Esophagus mucosa (tissue), 1 donor: Measurements from ENCODE around the gene INPP5J. TPM values are rescaled to one million over a fixed set of nuclear protein-coding genes. Genes with fewer than 3 reads are reported as not detected.
"Not testable (repeated sequence)": the region's sequence is repeated elsewhere in the genome, so short reads cannot be mapped to it uniquely, and the experiment has no call there.

ENCODE experiments used
- ATAC-seq: fragments of 200-7000 bp; cut with Tn5 transposase; one replicate; pipeline ENCODE4 v1.9.1; 2020
- total RNA-seq: library from RNA; stranded (reverse); gene quantifications from one replicate; pipeline ENCODE4 v1.2.4, GENCODE V29; 2023
- donor health status: DM: yes; HTN: yes; CAD: no.

The INPP5J gene
- total RNA-seq, 1 donor from 2014 or later: 1.5 TPM

DNA sequence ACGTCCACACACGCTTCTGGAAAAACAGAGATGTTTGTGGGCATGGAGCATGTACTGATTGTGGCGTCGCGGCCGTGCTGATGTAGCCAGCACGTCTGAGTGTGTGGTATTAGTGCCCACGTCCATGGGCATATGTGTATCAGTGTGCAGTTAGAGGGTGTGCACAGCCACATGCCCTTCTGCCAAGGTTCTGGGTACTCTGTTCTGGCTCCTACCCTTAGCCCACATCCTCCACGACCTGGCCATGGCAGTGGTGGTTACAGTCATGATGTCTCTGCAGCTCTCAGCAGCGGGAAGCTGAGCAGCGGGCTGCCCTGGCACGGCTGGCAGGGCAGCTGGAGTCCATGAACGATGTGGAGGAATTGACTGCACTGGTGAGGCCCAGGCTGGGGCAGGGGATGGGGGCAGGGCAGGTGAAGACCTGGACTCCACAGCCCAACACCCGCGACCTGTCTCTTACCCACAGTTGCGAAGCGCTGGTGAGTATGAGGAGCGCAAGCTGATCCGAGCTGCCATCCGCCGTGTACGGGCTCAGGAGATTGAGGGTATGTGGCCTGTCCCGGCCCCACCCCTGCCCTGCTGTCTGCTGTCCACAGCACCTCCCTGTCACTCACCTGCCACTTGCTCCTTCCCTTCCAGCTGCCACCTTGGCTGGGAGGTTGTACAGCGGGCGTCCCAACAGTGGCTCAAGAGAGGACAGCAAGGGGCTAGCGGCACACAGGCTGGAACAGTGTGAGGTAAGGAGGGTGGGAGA, 34.4 kb upstream of the INPP5J start:
- ATAC-seq: no peak

DNA sequence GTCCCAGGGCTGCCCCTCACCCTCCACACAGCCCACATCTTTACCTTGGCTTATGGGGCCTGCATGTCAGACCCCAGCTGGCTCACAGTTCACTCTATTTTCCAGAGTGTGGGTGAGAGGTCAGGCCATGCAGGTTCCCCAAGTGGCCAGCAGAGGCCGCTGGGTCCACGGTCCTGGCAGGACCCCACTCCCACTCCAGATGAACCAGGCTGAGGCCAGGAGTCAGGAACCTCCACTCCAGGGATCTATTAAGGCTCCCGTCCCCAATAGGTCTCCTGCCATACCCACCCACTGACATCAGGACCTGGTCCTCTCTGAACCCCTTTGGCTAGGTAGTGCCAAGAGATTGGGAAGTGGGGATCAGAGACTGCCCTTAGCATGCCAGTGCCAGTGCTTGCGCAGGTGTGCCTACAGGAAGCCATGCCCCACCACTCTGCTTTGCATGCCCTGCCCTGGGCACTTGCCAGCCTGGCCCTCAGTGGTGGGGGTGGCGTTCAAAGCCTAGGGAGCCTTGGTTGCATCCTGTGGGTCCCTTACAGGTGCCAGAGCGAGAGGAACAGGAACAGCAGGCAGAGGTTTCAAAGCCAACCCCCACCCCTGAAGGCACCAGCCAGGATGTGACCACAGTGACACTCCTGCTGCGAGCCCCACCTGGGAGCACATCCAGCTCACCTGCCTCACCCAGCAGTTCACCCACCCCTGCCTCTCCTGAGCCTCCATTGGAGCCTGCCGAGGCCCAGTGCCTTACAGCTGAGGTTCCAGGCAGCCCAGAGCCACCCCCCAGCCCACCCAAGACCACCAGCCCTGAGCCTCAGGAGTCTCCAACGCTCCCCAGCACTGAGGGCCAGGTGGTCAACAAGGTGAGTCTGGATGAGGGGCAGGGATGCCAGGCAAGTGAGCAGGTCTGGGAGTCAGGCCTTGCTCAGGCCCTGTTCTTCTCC, 33.3 kb upstream of the INPP5J start:
- peak; percentile 10 for ATAC-seq

GRCh38 chr22:31090217-31091085, 32.3 kb upstream of the INPP5J start:
- ATAC-seq: no peak

- ATAC-seq: no peak
Measured at GRCh38 chr22:31091106-31091975, 31.4 kb upstream of the INPP5J start.

DNA sequence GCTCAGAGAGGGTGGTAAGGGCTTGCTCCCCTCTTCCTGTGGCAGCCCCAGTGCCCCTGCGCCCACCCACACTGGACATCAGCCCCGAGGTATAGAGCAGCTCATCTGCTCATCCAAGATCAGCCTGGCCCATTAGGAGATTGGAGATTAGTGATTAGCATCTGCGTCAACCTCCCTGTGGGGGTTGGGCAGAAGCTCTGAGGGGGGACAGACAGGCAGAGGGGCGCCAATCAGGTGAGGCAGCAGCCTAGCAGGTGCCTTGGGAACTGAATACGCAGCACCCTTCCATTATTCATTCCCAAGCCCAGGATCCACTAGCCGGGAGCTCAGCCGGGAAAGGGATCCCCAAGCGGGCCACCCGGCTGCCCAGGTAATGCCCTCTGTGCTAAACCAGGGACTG, 30.6 kb upstream of the INPP5J start:
- no peak for ATAC-seq

- ATAC-seq: no peak
Measured at GRCh38 chr22:31093086-31093850, 29.5 kb upstream of the INPP5J start.

- ATAC-seq: no peak
Measured at GRCh38 chr22:31094021-31094551, 28.7 kb upstream of the INPP5J start.

DNA sequence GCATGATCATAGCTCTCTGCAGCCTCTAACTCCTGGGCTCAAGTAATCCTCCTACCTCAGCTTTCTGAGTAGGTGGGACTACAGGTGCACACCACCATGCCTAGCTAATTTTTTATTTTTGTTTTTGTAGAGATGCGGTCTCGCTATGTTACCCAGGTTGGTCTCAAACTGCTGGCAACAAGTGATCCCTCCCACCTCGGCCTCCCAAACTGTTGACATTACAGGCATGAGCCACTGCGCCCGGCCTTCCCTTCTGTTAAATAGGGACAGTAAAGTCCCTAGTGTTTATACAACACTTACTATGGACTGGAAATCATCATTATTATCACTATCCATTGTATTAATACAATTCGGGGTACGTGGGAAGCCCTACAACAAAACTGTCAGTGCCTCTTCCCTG, 28.0 kb upstream of the INPP5J start:
- ATAC-seq: no peak

DNA sequence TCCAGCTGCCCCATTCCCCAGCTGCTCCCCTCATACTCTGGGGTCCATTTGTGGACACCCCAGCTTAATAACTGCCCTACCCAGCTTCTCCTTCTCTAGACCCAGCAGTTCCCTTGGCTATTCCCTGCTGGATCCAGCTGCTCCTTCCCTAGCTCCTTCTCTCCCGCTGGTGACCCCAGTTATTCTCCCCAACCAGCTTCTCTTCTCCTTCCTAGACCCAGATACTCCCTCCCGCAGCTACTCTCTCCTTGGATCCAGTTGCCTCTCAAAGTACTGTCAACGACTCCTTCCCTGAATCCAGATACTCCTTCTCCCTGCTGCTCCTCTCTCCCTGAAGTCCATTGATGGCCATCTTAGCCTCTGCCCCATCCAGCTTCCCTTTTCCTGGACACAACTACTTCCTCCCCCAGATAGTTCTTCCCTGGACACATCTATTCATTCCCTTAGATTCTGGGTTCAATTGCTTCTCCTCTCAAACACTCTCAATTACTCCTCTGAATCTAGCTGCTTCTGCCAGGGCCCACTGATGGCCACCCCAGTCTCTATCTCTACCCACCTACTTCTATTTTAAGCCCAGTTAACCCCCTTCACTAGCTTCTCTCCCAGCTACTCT, 27.0 kb upstream of the INPP5J start:
- no peak for ATAC-seq

DNA sequence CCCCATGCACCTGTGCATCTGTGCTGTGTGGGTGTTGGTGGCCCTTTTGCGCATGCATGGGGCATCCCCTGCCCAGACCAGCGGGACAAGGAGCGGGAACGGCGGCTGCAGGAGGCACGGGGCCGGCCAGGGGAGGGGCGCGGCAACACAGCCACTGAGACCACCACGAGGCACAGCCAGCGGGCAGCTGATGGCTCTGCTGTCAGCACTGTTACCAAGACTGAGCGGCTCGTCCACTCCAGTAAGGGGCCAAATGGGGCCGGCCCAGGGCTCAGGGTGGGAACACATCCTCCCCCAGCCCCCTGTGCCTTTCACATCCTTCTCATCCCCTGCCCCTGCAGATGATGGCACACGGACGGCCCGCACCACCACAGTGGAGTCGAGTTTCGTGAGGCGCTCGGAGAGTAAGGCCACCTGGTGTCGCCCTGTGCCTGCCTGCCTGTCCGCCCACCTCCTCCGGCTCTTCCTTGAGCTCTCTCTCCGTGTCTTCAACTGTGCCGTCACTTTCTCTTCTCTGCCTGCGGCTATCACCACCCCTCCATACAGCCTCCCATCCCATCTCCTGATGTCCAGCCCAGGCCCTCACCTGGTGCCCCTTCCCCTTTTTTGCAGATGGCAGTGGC, 26.0 kb upstream of the INPP5J start:
- ATAC-seq: no peak

DNA sequence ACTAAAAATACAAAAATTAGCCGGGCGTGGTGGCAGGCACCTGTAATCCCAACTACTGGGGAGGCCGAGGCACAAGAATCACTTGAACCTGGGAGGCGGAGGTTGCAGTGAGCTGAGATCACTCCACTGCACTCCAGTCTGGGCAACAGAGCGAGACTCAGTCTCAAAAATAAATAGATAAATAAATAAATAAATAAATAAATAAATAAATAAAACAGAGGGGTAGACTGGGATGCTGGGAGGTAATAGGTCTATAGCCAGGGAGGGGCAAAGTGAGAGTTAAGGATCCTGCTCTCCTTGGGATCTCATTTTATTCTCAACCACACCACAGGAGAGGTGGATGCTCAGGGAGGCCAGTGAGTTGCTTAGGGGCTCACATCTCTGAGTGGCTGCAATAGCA, 25.2 kb upstream of the INPP5J start:
- not testable (repeated sequence) for ATAC-seq

- no peak for ATAC-seq
Measured at GRCh38 chr22:31097941-31098631, 24.7 kb upstream of the INPP5J start.

DNA sequence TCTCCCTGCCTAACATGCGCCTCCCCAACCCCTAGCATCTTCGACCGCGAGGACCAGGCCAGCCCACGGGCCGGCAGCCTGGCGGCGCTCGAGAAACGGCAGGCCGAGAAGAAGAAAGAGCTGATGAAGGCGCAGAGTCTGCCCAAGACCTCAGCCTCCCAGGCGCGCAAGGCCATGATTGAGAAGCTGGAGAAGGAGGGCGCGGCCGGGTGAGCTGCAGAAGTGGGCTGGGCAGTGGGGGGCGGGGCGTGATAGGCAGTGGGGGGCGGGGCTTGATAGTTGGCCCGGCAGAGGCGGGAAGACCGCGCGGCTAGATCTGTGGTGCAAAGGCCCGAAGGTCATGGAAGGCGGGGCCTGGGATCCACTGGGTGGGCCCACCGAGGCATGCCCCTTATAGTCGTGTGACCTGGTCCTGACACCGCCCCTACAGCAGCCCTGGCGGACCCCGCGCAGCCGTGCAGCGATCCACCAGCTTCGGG, 24.1 kb upstream of the INPP5J start:
- ATAC-seq: no peak

DNA sequence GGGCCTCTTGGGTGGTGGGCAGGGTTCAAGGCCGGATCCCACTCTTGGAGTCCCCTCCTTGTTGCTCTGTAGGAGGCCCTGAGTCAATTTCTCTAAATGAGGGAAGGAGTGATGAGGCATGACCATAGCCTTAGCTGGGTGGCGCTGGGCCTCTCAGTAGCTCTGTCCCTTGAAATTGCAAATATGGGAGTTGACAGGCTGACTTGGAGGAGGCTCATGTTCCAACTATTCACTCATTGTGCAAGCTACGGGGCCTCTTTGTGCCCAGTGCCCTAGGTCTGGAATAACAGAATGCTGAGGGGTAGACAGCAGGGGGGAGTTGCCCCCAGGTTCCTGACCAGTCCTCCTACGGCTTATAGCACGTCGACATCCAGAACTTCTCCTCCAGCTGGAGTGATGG, 23.4 kb upstream of the INPP5J start:
- no peak for ATAC-seq

DNA sequence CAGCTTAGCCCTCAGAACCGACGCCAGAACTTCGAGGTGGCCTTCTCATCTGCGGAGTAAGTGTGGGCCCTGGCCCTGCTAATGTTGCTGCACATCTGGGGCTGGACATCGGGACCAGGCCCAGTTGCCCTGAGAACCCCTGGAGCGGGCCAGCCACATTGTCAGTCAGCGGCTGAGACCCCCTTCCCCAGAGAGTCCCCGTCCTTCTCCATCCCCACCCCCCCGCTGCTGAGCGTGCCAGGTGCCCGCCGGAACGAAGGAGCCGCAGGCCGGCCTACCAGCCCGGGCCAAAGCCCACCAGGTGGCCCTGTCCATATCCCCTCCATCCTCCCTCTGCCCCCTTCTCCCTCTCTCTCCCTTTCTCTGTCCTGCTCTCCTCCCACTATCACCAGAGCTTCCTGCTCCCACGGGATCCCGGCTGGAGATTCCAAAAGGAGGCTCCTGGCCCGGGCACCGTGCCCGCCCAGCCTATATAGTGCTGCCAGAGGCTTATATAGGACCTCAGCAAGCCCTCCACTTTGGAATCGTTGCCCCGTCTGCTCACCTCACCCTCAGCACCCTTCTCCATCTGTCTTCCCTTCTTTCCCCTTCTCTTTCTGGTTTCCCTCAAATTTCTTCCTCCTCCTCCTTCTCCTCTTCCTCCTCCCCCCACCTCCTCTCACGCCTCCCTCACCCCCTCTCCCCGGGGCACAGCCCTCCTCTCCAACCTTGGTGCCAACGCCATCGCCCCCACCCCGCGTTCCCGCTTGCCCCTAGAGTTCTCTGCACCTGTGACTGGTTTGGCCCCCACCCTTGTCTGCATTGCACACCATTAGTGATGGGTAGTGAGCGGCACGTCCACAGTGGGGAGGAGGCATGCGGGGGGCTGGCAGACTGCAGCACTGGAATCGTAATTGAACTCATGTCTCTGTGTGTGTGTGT, 22.7 kb upstream of the INPP5J start:
- no peak for ATAC-seq

DNA sequence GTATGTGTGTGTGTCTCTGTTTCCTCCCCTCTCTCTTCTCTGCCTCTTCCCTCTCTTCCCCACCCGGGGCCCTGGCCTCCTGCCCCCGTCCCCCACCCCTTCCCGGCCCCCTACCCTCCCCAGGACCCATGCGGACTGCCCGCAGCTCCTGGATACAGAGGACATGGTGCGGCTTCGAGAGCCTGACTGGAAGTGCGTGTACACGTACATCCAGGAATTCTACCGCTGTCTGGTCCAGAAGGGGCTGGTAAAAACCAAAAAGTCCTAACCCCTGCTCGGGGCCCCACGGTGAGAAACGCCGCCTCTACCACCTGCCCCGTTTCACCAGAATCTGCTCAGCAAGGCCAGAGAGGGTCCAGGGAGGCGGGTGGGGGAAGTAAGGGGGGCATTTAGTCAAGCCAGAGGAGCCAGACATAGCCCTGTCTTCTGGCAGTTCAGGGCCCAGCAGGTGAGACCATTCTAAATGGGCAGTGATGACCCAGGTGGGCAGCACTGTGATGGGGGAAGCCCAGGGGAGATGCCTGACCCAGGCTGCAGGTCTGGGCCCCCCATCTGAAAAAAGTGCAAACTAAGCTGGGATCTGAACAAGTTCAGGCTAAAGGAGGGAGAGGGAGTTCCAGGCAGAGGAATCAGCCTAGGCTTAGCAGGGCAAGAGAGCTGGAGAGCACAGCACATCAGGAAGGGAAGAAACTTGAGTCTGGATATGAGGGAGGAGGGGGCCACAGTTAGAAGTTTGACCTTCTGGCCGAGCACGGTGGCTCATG, 21.8 kb upstream of the INPP5J start:
- ATAC-seq: no peak
